ENCODE measurements around the gene RBSN.

RBSN gene

DNA sequence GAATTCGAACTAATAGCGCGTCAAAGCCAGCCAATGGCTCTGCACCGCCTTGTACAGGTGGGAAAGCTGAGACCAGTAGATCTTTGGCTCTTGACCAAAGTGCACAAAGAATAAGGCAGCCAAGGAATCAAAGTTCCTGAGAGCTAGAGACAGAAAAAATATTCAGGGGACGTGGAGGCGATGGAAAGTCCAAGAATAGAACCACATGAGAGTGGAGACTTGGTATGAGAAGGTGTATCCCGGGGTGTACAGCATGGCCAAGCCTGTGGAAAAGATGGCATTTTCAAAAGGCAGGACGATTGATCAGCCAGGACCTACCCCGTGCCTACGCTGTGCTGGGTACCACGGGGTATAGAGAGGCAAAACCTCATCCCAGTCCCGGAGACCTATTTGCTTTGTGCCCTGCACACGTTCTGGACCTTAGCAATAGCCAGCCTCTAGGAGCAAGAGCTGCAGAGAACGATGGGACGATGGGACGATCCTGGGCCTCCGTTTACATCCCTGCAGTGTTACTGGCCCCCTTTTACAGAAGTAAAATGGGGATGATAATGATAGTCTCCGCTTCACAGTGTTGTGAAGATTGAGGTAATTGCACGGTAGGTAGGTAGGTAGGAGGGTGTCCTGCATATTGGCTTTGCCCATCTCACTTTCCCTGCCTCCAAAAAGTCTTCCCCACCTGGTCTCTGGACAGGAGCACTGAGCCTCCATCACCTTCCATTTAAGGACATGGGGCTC, 583 bp upstream of the RBSN start:
- DNase-seq: no peak

DNA sequence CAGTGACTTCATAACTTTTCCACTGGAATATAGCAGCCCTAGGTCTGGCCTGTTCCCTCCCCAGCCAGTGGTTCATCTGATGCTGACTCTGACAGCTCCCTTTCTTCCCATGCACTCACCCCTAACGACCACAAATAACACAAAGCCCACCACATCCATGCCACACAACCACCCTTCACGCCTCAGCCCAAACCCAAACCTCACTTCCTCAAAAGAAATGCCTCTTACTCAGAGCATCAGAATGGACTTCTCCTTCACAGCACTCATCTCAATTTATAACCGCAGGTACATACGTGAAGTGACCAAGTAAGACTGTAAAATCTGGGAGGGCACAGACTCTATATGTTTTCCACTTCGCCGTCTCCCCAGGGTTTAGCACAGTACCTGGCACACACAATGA, 1.1 kb downstream of the RBSN start:
- peak; percentile 39 for DNase-seq

DNA sequence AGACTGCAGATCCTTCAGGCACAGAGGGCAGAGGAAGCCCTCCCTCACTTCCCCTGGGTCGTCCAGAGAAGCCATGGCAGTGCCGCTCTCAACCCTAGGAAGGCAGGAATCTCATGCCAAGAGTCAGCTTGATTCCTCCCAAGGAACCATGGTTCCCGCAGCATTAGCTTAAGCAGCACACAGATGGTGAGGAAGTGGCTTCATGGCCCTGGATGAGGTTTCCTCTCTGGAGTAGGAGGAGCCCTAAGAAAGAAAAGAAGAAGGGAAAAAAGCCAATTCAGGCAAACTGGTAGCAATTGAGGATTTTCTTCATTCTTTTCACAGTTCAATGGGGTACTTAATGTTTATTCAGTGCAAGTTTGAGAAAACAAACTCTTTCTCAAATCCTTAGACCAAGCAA, 2.9 kb downstream of the RBSN start:
- no peak for DNase-seq

DNA sequence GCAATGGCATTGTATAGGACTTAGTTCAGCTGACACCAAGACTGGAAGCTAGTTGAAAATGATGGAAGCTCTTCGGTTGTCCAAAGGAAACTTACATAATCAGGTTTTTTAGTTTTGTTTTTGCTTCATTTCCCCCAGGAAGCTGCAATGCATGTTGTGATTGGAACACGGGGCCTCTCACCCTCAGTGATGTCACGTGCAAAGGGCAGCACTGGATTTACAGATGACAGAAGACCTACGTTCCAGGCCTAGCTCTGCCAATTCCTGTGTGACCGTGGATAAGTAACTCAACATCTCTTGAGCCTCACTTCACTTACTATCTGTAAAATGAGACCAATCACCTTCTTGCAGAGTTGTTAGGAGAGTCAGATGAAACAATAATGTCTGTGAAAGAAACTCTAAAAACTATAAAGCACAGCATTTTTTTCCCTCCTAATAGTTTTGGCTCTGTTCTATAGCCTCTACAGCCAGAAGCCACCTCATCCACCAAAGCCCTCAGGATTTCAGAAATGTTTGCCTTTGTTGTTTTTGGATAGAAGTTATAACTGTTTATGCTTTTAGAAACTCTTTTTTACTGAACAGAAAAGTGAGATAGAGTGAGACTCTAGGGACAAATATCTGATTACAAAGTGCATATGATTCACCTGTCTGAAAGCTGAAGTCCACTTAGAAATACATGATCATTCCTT, 4.6 kb downstream of the RBSN start:
- no peak for DNase-seq

DNA sequence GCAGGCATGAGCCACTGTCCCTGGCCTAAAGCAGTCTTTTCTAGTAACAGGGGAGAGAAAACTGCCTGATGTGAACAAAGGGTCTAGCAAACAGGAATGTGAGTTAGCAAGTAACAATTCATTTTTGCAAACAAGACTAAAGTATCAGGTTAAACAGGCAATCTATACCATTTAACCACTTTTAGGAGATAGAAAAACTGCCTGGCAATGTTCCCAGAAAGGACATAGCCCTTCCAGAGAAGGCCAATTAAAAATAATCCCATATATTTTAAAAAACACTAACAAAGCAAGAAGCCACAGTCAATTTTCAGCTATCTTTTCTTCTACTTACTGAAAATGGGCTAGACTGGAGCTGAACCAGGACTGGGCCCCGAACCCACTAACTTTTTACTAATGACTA, 6.3 kb downstream of the RBSN start:
- DNase-seq: no peak

DNA sequence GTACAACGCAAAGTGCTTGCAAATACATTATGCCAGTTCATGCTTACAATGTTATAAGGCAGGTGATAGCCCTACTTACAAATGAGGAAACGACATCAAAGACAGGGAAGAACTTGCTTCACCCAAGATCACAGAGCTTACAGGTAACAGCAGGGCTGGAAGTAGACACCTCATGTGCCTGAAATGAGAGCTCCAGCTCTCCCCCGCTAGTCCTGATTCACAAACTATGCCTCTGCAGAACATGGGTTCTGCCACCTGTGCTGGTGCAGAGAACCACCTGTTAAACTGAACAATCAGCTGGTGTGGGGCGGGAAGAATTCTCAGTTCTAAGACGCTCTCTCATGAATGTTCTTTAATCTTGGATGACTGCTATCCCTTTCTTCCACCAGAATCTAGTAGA, 7.4 kb downstream of the RBSN start:
- no peak for DNase-seq

DNA sequence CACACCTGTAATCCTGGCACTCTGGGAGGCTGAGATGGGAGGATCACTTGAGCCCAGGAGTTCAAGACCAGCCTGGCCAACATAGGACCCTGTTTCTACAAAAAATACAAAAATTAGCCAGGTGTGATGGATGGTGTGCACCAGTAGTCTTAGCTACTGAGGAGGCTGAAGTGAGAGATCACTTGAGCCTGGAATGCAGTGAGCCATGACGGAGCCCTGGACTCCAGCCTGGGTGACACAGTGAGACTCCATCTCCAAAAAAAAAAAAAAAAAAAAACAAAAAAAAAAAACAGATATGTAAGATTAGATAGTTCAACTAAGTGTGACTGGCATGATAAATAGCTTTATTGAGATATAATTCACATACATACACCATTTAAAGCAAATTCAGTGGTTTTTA, 9.7 kb downstream of the RBSN start:
- no peak for DNase-seq

DNA sequence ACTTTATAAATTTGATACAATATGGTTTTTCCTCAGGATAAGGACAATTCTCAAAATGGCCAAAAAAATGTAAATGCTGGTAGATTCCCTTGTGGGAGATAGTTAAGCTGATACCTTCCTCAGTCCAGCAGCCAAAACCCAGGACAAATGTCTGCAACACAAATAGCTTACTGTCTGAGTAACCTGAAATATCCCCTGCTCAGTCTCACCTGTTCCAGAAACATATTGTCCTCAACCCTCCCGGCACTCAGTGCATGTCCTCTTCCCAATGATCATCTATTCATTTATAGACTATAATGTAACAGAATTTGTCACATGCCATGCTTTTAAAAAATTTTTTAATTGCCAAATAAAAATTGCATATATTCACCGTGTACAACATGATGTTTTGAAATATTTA, 12.2 kb downstream of the RBSN start:
- DNase-seq: no peak

DNA sequence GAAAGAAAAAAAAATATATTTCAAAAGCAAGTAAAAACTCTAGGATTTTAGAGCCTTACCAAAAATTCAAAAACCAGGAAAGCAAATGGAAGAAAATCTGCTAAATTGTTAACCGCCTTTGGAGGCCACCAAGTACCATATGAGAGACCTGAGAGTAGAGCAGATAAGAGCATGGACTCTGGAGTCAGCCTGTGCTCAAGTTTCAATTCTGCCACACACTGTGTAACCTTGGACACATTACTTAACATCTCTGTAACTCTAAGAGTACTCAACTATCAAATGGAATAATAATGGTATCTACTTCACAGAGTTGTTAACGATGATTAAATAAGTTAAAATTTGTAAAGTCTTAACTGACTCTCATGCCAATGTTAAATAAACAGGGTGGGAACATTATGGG, 12.7 kb downstream of the RBSN start:
- no peak for DNase-seq

DNA sequence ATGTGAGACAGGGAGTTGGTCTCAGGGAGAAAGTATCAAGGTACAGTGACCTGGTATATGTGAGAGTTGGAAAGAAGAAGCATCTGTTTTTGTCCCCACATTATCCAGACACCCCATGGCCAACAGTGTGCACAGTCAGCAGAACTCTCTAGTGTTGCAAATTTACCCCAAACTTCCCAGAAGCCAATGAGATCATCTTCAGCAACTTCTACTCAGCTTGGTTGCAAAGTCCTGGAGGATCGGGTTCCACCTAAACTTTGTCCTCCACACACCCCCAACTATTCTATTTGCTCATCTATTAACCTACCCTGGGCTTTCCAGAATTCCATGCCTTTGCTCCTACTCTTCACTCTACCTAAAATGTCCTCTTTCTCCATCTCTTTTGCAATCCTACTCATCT, 15.7 kb downstream of the RBSN start:
- no peak for DNase-seq

DNA sequence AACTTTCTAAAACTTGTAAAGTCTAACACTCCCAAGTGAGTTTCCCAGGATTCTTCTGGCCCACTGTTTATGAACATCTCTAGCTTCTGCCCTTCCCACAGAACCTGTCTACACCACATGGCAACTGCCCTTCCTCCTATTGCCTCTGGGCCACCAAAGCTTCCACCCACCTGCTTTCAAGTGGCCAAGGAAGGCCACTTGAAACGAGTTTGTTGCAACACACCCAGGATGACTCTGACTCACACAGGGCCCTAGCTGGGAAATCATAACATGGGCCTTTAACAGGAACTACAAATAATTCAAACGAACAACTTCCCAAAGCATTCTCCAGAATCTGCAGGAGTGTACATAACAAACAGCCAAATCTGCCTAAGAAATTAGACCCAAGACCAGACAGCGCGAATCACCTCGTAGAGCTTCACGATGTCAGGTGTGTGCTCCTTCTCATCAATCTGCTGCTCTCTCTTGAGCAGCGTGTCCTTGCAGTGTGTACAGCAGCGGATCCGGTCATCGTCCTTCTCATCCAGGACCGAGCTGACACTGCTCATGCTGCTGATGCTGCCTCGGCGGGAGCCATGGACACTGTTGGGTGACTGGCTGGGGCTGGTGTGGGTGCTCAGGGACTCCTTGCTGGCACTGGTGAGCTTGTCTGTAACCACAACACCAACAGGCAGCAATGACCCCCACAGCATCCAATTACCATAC, 16.8 kb downstream of the RBSN start:
- DNase-seq: no peak

DNA sequence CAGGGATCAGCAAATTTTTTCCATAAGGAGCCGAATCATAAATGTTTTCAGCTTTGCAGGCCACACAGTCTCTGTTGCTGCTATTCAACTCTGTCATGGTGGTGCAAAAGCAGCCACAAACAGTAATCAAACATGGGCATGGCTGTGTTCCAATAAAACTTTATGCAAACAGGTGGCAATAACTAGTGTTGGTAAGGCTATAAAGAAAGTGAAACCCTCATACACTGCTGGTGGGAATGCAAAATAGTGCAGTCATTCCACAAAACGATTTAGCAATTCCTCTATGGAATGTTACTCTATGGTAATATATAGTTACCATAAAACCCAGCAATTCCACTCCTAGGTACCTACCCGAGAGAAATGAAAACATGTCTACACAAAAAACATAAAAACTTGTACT, 19.9 kb downstream of the RBSN start:
- DNase-seq: no peak

DNA sequence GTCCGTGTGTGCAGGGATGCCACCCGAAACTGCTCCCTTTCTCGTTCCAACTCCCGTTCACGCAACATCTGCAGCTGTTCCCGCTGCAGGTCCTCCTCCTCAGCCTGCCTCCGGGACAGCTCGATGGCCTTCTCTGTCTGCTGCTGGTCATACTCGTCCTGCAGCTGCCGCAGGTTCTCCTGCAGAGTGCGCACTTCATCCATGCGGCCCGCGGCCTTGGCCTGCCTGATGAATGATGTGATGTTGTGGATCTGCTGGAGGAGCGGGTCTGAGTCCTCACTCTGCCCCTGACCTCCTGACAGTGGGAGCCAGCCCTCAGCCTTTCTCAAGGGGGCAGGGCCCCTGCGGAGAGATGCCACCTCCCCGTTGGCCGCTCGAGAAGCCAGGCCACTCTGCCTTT, 24.4 kb downstream of the RBSN start:
- DNase-seq: no peak

DNA sequence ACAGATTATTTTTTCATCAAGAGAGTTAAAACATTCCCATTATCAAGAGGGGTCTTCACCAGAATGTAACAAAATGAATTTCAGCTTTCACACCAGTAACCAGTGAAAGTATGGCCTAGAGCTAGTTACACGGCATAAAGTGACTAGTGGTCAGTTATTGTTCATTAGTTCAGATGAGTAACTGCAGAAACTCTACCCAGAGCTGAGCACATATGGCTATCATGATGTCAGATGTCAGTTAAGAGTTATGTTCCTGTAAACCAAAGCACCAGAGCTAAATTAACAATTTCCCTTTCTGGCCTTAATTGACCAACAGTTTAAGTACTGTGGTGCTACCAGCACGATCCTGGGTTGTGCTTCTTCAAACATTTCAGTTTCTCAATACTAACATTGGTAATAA, 27.2 kb downstream of the RBSN start:
- DNase-seq: no peak

DNA sequence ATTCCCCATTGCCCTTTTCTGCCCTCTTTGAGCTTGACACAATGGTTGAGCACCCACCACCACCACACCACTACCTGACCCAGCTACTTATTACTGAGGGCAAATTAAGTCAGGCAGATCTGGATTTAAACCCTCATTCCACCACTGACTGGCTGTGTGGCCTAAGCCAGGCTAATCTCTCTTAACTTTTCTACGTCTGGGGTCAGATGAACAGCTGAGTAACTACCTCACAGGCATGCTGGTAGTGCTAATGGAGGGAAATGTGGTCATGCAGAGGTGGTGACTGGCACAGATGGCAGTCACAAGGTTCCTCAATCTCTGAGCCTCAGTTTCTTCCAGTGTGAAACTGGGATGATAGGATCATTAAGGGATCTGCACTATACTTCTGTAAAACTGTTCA, 29.5 kb downstream of the RBSN start:
- DNase-seq: no peak

DNA sequence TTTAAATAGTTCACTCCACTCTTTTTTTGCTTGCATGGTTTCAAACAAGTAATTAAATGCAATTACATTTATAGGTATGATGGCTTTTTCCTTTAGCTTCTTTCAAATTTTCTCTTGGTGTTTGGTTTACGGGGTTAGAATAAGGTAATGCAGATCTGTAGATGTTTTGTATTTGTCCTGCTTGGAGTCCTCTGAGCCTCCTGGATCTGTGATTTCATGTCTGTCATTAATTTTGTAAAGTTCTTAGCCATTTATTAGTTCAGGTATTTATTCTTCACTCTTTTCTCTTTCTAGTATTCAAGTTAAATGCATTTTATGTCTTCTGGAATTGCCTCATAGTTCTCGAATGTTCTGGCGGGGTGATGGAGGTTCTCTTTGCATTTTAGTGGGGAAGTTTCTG, 32.5 kb downstream of the RBSN start:
- DNase-seq: no peak

DNA sequence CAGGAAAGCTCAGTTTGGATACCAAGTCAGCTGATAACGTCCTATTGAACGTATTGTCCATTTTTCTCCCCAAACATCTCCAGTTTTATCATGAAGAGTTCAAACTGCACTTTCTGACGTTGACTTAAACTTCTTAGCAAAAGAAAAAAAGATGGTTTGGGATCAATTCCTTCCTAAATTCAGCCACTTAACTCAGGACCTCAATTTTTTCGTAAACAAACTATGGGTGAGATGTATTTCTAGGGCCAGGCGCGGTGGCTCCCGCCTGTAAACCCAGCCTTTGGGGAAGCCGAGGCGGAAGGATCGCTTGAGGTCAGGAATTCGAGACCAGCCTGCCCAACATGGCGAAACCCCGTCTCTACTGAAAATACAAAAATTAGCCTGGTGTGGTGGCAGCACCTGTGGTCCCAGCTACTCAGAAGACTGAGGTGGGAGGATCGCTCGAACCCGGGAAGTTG, 33.4 kb downstream of the RBSN start:
- no peak for DNase-seq

DNA sequence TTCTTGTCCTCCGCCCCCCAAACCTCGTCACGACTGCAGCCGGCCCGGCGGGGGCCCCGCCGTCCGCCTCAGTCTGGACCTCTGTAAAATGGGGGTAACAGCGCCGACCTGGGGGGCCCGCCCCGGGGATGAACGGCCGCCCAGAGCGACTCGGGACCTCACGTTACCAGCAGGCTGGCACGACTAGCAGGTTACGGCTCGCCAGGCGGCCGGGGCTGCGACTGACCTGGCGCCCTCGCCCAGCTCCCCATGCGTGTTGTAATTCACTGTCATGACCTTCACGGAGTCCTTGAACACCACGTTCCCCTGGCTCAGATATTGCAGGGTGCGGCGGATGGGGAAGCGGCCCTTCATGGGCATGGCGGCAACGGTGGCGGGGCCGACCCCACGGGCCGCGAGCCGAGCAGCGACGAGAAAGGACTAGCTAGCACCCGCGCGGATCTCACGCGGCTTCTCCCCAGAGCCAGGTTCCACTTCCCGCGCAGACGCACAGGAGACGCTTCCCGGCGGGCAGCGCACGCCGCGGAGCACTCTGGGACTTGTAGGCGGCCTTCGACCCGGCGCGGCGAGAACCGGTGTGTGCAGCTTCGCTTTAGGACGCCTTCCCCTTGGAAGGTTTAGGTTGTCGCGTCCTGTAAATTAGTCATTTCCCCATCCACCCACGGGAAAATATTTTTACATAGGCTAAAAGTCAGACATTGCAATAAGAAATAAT, 34.0 kb downstream of the RBSN start, which contains the start of gene MRPS25:
Gene MRPS25 (minus strand): TSS at position 481 of the 715 bp plus-strand sequence. CDS start 121 bp downstream, at position 360.
- peak; percentile 87 for DNase-seq

DNA sequence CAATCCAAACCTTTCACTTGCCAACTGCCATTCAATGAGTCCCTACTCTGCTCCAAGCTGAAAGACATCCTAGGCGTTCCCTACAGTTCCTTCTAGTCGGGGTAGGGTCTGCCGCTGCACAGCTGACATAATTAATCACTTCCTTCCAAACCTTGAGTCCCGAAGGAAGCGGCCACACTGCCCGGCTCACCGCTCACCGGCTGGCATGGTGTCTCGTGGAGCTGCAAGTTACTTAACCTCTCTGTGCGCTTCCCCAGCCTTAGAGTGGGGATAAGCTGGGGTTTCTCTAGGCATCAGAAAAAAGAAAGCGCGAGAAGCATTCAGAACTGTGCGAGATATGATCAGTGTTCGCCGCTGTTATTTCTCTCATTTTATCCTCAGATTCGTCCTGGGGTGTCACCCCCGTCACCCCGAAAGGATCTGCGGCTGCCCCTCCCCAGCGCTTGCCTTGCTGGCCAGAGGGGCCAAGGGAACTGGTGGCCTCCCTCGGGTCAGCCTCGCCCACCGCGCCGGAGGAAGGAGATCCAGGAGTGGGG, 34.6 kb downstream of the RBSN start:
- DNase-seq: peak; percentile 12

DNA sequence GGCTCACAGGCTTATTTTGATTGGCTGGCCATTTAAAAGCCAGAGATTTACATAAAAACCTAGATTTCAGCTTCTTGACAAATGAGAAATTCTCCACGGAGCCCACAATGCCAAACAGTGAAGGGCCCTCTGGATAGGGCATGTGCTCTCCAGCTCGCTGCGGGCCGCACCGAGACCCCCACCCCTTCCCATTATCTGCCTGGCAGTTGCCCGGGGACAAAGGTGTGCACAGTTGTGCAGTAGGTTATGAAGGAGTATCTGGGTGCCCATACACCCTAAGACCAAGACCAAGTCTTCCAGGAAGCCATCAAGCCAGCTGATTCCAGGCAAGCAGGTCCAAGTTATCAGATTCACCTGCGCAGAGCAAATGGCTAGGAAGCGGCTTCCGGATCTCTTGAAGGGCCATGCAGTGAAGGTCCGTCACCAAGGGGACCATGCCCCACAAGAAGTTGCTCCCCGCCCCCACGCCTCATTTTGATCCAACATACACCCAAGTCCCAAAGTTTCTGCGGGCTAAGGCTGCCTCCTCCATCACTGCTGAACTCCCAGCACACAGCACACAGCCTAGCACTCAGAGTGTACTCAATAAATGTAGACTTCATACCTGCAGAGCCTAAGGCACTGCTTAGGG, 35.2 kb downstream of the RBSN start:
- DNase-seq: no peak

DNA sequence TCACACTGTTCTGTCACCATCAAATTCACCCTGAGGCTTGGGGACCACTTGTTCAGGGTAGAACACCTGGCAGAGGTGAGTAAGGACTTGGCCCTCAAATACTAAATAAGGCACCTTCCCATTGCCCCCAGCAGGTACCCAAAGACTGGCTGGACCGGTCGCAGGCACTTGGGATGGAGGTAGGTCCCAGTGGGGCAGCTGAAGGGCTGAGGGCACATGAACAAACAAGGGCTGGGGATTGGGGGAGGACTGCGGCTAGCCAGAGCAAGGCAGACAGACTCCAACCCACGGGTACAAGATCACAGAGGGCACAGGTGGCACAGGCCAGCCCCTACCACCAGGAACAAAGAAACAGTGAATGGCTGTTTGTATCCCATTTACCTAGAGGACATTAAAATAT, 35.7 kb downstream of the RBSN start:
- no peak for DNase-seq

DNA sequence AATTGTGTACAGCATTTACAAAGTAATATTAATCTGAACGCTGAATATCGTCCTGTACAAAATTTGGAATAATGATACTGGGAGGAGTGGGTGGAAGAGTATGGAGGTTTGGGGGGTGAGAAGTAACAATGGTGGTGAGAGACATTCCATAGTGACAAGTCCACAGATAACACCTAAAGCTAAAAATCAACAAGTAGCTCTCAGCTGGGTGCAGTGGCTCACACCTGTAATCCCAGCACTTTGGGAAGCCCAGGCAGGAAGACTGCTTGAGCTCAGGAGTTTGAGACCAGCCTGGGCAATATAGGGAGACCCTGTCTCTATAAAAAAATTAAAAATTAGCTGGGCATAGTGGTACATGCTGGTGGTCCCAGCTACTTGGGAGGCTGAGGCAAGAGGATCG, 38.9 kb downstream of the RBSN start:
- DNase-seq: no peak
